ENCODE results near the gene SIPA1.

The SIPA1 gene

DNA sequence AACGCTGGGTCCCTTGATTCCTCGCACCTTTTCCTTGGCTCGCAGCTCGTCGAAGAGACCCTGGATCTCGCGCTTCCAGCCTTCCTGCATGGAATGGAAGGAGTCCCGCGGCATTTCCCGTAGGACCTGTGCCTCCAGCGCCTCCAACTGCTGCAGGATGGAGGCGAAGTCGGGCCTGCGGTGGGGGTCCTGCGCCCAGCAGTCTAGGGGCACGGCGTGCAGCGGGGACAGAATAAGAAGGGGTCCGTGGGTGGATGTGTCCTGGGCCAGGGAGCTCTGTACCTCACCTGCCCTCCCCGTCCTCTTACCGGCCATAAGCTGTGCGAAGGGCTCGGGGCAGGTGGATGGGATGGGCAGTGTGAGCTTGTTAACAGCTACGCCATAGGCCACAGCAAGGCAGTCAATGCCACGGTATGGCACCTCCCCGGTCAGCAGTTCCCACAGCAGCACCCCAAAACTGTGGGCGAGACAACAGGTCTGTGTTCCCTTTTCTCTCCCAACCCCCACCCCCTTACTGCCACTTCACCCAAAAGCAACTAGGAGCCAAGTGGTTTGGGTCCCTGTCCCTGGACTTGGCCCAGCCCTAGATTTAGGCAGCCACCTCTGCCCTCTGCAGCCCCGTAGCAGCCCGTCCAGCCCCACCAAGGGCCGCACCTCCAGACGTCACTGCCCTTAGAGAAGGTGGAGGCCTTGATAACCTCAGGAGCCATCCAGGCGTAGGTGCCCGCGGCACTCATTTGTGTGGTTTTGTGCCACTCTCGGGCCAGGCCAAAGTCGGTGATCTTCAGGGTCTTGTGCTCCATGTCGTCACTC, 30.1 kb upstream of the SIPA1 start:
- no peak for DNase-seq (ENCODE audit: low read depth)

DNA sequence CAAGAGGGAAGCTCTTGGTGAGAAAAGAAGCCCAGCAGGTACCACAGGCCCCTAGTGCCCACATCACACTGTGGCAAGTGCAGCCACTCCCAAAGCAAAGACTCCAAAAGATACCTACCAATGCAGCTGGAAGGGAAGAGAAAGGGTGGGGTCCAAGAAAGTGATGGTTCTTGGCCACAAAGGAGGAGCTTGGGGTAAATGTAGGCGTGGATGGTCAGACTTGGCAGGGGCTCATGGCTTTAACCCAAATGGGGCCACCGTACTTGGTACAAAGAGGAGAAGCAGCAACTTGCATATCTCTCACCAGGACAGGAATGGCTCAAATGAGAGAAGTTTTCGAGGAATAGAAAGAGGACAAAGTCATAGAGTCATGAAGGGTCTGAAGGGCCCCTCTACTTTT, 28.7 kb upstream of the SIPA1 start:
- no peak for DNase-seq (ENCODE audit: low read depth)

DNA sequence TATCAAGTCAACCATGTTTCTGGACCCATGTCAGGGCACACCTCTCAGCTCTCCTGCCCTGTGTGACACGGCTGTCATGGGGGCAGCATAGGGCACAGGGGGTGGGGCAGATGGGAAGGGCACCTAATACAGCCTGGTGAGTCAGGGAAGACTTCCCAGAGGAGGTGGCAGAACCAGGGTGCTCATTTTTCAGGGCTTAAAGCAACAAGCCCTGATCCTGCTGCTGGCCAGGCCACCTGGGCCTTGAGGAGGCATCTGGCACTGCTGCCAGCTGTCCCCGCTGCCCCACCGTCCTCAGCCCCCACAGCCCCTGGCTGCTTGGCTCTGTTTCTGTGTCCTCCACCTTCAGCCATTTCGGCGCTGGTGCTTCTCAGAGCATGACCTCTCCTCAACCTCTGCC, 28.2 kb upstream of the SIPA1 start:
- DNase-seq (ENCODE audit: low read depth): no peak

DNA sequence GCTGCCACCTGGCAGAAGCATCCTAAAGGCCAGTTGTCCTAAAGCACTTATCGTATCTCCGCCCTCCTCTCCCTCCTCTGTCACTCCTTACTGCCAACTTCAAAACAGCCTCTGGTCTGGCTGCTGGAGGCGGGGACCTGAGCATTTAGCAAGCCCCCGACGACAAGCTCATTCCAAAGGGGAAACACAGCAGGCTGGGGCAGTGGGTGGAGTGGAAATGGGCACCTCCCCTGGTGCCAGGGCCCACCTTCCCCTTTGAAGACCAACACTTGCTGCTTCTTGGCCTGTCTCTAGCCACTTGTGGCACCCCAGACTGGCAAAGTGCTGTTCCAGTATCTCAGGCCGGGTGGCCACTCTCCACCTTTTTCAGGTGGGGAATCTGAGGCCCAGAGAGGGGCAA, 27.5 kb upstream of the SIPA1 start:
- no peak for DNase-seq (ENCODE audit: low read depth)

DNA sequence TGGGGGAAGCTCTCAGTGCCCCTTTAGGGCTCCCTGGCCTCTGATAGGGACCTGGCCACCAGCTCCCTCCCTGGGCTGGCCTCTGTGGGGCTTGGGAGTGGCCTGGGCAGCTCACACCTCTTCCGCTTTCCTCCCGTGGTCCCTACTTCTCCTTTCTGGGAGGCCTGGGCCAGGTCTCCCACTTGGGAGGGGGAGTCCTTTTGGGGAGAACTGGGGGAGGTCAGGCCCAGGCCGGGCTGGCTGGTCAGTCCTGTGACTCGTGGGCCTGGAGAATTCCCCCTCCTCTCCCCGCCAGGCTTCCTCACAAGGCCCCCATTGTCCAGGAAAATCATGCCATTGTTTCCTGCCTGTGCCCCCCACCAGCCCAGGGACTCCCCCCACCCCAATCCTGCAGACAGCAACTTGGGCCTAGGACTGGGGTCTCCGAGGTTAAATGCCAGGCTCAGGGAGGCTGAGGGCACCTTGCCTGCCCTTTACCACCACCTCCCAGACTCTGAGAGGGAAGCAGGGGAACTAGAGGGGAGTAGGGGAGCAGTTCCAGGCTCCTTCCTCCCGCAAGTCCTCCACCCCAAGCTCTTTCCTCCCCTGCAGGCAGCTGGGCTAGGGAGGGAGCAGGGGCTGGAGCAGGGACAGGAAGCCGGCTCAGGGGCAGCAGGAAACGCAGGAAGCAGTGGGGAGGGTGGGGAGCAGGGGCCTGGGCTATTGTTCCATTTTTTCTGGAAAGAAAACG, 26.7 kb upstream of the SIPA1 start:
- DNase-seq (ENCODE audit: low read depth): no peak

DNA sequence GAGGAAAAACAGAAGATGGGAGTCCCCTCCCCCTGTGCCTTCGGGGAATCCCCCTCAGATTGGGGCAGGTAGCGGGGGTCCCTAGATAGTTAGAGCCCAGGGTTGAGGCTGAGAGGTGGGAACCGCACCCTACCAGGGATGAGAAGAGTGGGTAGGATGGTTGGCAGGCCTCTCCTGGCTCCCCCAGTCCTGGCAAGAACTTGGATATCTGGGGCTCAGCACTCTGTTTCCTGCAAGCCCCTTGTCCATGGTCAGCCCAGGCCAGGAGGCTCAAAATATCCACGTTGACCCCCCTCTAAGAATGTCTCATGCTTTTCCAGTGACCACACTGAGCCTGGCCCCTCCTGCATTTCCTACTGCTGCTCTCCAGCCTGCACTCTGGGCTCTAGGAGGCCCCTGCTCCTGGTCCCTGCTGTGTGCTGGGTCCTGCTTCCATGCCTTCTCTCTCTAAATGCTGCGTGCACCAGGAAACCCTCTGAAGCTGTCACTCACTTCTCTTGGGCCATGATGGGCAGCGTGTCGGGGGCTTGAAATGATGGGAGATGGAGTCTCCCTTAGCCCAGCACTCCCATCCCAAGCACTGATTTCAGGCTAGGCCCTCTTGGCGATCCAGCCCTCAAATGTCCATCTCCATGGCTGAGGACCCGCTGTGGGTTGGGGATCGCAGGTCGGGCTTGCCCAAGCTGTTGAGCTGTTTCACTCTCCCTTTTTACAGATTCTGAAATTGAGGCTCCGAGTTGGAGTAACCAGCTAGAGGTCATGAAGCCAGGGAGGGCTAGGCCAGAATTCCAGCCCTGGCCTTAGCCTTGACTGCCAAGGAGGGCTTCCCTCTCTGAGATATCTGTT, 25.9 kb upstream of the SIPA1 start:
- DNase-seq (ENCODE audit: low read depth): no peak

DNA sequence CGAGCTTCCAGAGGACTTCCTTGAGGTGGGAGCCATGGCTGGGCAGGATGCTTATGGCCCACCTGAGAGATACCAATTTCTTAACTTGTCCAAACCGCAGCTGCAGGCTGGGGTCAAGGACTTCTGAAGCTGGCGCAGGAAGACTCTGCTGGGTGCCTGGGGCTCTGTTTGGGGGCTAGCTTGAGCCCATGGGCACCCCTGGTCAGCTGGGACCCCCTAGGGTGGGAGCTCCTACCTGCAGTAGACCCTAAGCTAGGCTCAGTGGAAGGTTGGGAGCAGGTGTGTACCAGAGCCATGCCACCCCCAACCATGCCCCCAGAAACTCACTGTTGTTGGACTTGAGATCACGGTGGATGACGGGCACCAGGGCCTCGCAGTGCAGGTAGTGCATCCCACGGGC, 25.2 kb upstream of the SIPA1 start:
- no peak for DNase-seq (ENCODE audit: low read depth)

DNA sequence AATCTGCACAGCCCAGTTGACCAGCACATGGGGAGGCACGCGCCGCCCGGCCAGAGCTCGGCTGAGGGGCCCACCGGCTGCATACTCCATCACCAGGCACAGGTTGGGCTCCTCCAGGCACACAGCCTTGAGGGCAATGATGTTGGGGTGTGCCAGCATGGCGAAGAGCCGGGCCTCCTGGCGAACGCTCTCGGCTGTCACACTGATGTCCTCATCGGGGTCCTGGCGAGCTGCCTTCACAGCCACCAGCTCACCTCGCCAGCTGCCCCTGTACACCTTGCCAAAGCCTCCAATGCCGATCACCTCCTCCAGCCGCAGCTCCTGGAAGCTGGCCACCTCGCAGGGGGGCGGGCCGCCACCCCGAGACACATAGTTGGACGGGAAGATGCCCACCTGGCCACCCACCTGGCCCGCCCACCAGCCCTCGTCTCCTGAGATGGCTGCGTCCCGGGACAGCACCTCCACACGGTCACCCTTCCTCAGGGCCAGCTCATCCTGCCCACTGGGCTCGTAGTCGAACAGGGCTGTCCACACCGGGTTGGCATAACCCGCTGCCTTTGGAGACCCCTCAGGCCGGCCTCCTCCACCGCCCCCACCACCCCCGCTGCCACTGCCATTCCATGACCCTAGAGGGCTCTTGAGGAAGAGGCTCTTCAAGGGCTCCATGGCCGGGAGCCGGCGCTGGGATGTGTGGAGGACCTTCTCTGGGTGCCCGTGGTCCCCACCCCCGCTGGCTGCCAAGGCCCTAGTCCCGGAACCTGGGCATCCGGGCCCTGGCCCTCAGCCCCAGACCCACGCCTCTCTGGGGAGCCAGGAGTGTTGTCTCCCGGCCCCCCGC, 24.6 kb upstream of the SIPA1 start:
- DNase-seq (ENCODE audit: low read depth): no peak

DNA sequence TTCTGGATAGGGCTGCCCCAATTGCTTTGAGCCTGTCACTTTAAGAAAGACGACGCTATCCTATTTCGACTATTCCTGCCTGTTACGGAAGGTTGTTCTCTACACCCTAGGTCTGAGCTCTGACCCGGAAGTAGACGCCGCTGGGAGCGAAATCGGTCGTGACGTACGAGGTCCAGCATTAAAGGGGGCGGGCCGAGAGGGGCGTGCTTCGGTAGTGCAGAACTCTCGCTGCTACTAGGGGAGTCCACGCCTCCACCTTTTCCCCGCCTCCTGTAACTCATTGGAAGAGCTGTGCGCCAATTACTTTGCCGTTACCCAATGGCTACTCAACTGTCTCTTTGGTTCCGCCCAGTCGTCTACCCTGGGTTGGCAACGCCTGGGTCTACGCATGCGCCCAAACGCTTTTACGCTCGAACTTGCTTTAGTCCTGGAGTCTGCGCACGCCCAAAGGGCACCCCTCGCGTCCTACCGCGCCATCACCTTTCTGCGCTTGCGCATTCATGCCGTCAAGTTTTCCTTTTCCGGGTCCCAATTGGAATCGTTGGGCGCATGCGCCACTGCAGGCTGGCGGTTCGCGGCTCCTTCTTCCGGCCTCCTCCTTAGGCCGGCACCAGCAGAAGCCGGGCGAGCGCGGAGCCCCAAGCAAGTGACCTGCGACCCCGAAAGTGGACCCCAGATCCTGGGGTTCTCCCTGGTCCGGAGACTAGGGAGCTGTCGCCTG, 22.5 kb upstream of the SIPA1 start, which contains the start of gene PCNX3:
PCNX3 (plus strand) TSS at position 548 of the 721 bp plus-strand sequence. CDS start 536 bp downstream, outside the sequence.
- DNase-seq (ENCODE audit: low read depth): peak; percentile 100

DNA sequence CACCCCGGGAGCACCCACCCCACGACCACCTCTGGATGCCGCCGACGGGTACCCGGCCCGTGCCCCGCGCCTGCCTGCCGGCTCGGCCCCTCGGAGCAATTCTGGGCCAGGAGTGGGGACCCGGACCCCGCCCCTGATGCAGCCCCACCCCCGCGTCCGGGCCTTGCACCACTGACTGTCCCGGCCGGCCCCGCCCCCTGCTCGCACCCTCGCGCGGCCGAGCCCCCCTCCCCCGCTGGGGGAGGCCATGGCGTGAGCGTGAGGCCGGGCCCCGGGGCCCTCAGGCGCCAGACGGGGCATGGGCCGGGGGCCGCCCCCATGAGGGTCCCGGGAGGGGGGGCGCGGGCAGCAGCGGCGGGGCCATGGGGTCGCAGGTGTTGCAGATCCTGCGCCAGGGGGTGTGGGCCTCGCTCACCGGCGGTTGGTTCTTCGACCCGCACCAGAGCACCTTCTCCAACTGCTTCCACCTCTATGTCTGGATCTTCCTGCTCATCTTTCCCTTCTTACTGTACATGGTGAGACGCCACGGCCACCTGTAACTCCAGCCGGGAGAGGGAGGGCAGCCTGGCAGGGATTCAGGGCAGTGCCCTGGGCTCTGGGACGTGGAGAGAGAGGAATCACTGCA, 21.8 kb upstream of the SIPA1 start:
- peak; percentile 24 for DNase-seq (ENCODE audit: low read depth)

DNA sequence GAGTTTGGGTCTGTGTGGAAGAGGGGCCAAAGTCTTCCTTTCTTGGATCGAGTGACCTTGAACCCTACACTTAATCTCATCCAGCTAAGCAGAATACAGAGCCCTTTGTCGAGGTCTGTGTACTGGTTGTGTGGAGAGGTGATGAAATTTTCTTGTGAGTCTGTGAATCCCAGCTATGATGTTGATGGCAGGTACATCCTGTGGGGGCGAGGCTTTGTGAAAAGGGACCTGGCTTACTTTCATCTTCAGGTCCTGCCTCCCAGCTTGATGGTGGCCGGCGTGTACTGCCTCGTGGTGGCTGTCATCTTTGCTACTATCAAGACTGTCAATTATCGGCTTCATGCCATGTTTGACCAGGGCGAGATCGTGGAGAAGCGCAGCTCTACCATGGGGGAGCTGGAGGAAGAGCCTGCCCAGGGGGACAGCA, 21.3 kb upstream of the SIPA1 start:
- DNase-seq (ENCODE audit: low read depth): no peak

DNA sequence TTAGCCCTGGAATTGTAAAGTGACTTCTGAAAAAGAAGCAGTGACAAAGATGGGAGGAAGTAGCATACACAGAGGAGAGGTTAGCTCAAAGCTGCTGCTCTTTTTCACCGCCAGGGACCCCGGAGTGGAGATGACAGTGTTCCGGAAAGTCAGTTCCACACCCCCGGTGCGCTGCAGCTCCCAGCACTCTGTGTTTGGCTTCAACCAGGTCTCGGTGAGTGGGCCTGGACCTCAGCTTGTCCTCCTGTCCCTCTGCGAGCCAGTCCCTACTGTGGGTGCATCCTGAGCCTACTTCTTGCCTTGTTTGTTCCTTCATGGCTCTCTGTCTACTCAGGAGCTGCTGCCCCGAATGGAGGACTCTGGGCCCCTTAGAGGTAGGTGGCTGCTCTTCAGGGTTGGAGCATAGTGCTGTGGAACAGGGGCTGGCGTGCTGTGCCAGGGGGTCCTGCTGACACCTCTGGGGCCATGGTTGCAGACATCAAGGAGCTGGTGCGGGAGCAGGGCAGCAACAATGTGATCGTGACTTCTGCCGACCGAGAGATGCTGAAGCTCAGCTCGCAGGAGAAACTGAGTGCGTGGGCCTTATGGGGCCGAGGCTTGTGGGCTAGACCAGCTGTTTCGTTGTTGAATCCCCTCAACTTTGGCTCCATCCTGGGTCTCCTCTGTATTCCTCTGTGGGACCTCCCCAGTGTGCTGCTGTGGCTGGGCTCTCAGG, 20.6 kb upstream of the SIPA1 start:
- DNase-seq (ENCODE audit: low read depth): no peak

DNA sequence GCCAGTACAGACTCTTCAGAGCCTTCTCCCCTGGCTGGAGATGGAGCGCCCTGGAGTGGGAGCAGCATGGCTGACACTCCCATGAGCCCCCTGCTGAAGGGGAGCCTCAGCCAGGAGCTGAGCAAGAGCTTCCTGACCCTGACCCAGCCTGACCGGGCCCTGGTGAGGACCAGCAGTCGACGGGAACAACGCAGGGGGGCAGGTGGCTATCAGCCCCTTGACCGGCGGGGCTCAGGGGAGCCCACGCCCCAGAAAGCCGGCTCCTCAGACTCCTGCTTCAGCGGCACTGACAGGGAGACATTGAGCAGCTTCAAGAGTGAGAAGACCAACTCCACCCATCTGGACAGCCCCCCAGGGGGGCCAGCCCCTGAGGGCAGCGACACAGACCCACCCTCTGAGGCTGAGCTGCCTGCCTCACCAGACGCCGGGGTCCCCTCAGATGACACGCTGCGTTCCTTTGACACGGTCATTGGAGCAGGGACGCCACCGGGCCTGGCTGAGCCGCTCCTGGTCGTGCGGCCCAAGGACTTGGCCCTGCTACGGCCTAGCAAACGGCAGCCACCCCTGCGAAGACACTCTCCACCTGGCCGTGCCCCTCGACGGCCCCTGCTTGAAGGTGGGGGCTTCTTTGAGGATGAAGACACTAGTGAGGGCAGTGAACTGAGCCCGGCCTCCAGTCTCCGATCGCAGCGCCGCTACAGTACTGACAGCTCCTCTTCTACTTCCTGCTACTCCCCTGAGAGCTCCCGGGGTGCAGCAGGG, 19.7 kb upstream of the SIPA1 start:
- no peak for DNase-seq (ENCODE audit: low read depth)

DNA sequence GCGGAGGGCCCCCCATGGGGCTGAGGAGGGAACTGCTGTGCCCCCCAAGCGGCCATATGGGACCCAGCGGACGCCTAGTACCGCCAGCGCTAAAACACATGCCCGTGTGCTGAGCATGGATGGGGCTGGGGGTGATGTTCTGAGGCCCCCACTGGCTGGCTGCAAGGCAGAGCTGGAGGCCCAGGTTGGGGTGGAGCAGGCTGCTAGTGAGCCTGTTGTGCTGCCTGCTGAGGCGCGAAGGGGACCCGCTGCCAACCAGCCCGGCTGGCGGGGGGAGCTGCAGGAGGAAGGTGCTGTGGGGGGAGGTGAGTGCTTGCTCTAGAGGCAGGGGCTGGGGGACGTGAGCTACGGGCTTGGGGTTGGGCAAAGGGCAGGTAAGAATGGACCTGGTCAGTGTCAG, 19.1 kb upstream of the SIPA1 start:
- DNase-seq (ENCODE audit: low read depth): no peak

DNA sequence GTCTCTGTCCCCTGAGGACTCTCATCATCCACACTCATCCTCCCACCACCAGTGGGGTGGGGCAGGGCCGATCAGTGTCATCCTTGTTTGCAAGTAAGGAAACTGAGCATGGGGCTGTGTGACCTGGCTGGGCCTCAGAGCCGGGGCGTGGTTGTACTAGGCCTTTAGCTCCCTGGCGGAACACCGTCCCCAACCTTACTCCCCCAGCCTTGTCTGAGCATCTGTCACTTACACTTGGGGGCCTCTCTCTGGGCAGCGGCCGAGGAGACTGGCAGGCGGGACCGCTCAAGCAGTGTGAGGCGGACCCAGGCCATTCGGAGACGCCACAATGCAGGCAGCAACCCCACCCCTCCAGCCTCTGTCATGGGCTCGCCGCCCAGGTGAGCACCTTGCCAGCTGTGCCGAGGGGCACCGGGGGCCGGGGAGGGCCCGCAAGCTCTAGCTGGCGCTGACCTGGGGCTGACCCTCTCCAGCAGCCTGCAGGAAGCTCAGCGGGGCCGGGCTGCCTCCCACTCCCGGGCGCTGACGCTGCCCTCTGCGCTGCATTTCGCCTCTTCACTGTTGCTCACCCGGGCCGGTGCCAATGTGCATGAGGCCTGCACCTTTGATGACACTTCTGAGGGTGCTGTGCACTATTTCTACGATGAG, 18.5 kb upstream of the SIPA1 start:
- DNase-seq (ENCODE audit: low read depth): no peak

DNA sequence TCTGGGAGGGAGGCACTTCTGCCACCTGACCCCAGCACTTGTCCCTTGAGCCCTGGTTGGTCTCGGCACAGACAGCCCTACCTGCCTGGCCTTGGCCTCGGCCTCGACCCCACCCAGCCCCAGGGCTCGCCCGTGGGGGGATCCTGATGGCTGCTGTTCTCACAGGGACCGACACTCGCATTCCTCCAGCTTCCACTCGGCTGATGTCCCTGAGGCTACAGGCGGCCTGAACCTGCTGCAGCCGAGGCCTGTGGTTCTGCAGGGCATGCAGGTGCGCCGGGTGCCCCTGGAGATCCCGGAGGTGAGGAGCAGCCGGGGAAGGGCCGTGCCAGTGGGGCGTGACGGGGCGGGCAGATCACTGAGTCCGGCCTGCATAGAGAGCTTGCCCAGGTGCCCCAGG, 17.2 kb upstream of the SIPA1 start:
- no peak for DNase-seq (ENCODE audit: low read depth)

DNA sequence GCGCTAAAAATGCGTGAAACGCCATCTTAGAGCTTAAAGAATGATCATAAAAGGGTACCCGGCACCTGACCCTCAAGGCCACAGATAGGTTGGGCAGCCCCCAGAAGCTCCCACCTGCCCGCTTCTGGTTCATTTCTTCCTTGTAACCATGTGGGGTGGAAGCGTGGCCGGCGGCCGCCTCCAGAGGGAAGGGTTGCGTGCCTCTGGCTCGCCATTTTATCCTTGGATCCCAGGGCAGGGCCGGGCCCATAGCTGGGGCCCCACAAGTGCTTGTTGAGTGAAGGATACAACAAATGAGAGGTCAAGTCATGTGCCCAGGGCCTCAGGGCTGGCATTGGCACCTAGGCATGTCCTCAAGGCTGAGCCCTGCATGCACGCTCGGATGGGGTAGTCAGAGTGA, 16.4 kb upstream of the SIPA1 start:
- DNase-seq (ENCODE audit: low read depth): no peak

DNA sequence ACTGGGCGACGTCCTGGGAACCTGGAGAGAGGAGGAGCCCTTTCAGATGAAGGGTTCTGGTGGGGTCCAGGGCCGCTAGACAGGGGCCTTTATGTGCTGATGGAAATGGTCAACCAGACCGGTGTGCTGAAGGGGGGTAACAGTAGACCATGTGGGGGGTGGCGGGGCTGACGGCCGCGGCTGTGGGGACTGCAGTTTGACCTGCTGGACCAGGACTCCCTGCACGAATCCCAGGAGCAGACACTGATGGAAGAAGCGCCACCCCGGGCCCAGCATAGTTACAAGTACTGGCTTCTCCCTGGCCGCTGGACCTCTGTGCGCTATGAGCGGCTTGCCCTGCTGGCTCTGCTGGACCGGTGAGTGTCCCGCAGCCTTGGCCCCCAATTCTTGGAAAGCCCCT, 15.9 kb upstream of the SIPA1 start:
- no peak for DNase-seq (ENCODE audit: low read depth)

DNA sequence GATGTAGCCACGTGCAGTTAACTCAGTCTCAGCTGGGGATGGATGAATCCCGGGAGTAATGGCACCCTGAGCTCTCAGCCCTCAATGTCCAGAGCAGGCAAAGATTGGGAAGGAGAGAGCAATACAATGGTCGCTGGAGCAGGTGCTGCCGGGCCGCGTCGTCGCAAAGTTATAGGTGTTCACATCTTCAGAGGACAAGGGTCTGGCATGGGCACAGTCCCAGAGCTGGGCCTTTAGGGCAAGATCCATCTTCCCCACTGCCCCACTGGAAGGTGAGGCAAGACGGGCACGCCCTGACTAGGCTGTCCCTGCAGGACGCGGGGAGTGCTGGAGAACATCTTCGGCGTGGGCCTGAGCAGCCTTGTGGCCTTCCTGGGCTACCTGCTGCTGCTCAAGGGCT, 14.7 kb upstream of the SIPA1 start:
- DNase-seq (ENCODE audit: low read depth): no peak

All from activated gamma-delta T cell treated with anti-CD3 and anti-CD28 coated beads, Interleukin-2, amount 50 U/mL, for 16 hours (primary cell).